Endothelial cell (in vitro differentiated cells): ENCODE measurements around the gene SLC16A7. TPM values are rescaled to one million over a fixed set of nuclear protein-coding genes. Genes with fewer than 3 reads are reported as not detected.

Experiments
- DNase-seq: peaks from one replicate; pipeline ENCODE4 v3.0.0; 2021; ENCODE audit warnings: low spot score
- H3K27ac Mint-ChIP-seq: one replicate; pipeline ENCODE4 v1.8.0; 2021; ENCODE audit warnings: mixed read lengths, inconsistent platforms; ENCODE audit not compliant: unreplicated experiment
- H3K27me3 Mint-ChIP-seq: one replicate; pipeline ENCODE4 v1.8.0; 2021; ENCODE audit warnings: mild to moderate bottlenecking, moderate library complexity, mixed read lengths, inconsistent platforms; ENCODE audit not compliant: unreplicated experiment
- H3K36me3 Mint-ChIP-seq: one replicate; pipeline ENCODE4 v1.8.0; 2021; ENCODE audit warnings: mild to moderate bottlenecking, low read depth, mixed read lengths, inconsistent platforms; ENCODE audit not compliant: unreplicated experiment
- H3K4me1 Mint-ChIP-seq: one replicate; pipeline ENCODE4 v1.8.0; 2021; ENCODE audit warnings: mild to moderate bottlenecking, mixed read lengths, inconsistent platforms; ENCODE audit not compliant: unreplicated experiment
- H3K4me3 Mint-ChIP-seq: one replicate; pipeline ENCODE4 v1.8.0; 2021; ENCODE audit warnings: mild to moderate bottlenecking, mixed read lengths, inconsistent platforms; ENCODE audit not compliant: unreplicated experiment
- H3K9me3 Mint-ChIP-seq: one replicate; pipeline ENCODE4 v1.8.0; 2021; ENCODE audit warnings: mixed read lengths, inconsistent platforms; ENCODE audit not compliant: unreplicated experiment
- total RNA-seq: library from RNA; stranded (reverse); fragmentation: NEBNext Ultra II Directional; extraction: Animal tissue kit (Norgen Biotek cat#: 25700); gene quantifications from one replicate; pipeline ENCODE4 v1.2.1, GENCODE V29; 2021; ENCODE audit not compliant: unreplicated experiment
- TF ChIP-seq, protein P1 (sequence below): fragments of 200-600 bp; sonication (generic); IDR thresholded peaks from one replicate; pipeline ENCODE4 v1.5.0; 2021; ENCODE audit warnings: antibody characterized with exemption; ENCODE audit not compliant: unreplicated experiment

SLC16A7 gene
- total RNA-seq, 1 donor from 2014 or later: 14.6 TPM

DNA sequence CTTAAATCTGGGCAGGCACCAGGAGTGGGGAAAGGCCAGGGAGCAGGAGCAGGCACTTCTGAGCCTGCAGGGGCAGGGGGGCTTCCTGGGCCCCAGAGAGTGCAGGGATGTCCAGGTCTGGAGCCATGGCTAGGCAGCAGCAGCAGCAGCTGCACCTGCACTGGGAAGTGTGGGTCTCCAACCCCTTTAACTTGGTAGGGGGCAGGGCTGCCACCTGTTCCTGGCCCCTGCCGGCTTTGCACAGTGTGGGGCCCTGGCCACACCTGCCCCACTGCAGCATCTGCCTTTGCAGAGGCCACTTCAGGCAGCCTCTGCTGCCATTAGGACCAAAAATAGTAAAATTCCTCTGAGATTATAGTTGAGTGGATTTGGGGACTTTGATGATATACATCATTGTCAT is 138.5 kb downstream of the SLC16A7 start:
- no peaks in the 10 kb centered on the region for H3K27me3 Mint-ChIP-seq
- no peaks in the 10 kb centered on the region for H3K9me3 Mint-ChIP-seq

DNA sequence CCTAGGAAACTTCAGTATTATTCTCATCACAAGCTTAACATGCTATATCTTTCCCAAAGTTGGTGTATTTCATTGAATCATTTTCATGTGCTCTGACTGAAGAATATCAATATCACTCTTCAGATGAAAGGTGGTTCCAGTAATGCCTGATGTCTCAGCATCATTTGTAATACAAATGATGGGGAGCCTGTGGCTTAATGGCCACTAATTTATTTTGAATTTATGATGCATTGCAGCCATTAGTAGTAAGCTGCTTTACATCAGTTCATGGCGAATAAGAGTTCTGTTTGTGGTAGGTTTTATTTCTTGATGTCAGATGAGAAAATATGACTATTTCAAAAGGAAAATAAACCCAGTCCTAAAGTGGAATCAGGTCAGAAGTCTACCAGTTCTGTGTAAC is 139.4 kb downstream of the SLC16A7 start:
- Mint-ChIP-seq H3K36me3 (no peaks in the 10 kb centered on the region), H3K27me3 (no peaks in the 10 kb centered on the region), H3K4me1 (peaks cover 3% of the 10 kb centered on the region), H3K9me3 (no peaks in the 10 kb centered on the region), H3K4me3 (no peak overlapping the region), H3K27ac (no peak overlapping the region)
- TF ChIP-seq, protein P1, sequence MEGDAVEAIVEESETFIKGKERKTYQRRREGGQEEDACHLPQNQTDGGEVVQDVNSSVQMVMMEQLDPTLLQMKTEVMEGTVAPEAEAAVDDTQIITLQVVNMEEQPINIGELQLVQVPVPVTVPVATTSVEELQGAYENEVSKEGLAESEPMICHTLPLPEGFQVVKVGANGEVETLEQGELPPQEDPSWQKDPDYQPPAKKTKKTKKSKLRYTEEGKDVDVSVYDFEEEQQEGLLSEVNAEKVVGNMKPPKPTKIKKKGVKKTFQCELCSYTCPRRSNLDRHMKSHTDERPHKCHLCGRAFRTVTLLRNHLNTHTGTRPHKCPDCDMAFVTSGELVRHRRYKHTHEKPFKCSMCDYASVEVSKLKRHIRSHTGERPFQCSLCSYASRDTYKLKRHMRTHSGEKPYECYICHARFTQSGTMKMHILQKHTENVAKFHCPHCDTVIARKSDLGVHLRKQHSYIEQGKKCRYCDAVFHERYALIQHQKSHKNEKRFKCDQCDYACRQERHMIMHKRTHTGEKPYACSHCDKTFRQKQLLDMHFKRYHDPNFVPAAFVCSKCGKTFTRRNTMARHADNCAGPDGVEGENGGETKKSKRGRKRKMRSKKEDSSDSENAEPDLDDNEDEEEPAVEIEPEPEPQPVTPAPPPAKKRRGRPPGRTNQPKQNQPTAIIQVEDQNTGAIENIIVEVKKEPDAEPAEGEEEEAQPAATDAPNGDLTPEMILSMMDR: no peak
- DNase-seq: no peak

More for the DNA sequence above, 138.5 kb downstream of the SLC16A7 start:
- no peaks in the 10 kb centered on the region for H3K36me3 Mint-ChIP-seq
- peaks cover 3% of the 10 kb centered on the region for H3K4me1 Mint-ChIP-seq
- TF ChIP-seq, protein P1: no peak
- H3K4me3 Mint-ChIP-seq: no peak overlapping the region
- no peak overlapping the region for H3K27ac Mint-ChIP-seq
- DNase-seq: no peak

DNA sequence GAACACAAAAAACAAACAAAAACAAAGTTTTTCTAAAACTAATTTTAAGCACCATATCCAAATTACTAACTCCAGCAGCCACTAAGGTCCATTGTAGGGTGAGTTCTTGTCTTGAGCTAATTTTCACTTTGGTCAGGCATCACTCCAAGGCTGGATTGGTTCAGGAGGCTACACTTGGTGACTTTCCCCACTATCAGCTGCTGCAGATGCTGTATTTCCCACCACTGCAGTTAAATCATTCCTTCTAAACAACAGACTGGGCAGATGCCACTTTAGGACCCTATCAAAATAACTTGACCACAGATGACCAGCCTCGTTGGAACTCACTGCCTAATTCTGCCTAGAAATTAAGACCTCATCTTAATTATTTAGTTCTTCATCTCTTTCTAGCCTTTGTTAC is 140.5 kb downstream of the SLC16A7 start:
- no peak overlapping the region for H3K27ac Mint-ChIP-seq
- H3K4me3 Mint-ChIP-seq: no peak overlapping the region

DNA sequence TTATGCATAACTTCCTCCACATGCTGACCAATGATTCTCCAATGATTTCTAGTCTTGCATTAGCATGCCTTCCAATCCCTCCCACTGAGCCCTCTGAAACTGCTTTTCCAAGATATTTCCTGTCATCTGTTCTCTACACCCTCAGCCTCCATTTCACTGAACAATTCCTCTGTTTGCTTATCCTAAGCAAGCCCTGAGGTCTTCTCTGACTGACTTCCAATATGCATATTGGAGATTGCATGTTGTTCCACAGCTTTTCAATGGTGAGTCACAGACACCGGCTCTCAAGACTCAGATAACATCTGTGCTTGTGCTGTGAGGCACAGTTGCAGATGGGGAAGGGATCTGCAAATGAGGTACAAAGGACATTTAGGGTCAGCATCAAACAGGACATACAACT is 141.0 kb downstream of the SLC16A7 start:
- Mint-ChIP-seq H3K4me1 (peaks cover 3% of the 10 kb centered on the region), H3K36me3 (no peaks in the 10 kb centered on the region), H3K27me3 (no peaks in the 10 kb centered on the region), H3K9me3 (no peaks in the 10 kb centered on the region), H3K4me3 (no peak overlapping the region), H3K27ac (no peak overlapping the region)
- TF ChIP-seq, protein P1: no peak
- no peak for DNase-seq

More for the DNA sequence above, 140.5 kb downstream of the SLC16A7 start:
- Mint-ChIP-seq H3K4me1 (peaks cover 3% of the 10 kb centered on the region), H3K36me3 (no peaks in the 10 kb centered on the region), H3K9me3 (no peaks in the 10 kb centered on the region), H3K27me3 (no peaks in the 10 kb centered on the region)
- no peak for DNase-seq
- TF ChIP-seq, protein P1: no peak

DNA sequence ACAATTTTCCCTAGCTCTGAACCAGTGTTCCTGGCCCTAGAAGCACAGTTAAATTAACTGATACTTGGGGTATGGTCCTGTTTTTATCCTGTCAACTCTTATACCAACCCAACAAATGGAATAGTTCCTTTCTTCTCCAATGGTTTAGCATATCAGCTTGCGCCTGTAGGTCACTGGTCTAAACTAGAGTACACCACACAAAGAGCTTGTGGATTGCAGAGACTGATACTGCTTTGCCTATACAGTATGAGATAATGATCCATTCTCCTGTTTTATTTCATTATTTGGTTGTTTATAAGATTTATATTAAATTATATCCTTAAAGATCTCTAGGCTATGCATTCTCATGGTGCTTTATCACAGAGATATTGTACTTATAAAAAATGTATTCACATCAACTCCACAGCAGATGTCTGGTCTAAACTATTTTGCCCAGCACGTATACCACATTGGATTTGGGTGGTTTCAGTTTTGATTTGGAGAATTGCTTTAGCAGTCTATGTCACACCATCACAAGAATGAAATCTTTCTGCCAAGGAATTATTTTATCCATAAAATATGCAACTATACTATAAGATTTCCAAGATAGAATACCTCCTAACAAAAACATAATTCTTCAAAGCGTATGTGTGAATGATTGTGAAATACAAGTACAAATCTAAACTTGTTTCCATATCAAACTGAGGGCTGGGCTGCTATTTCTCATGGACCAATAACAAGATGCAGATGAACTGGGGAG is 142.1 kb downstream of the SLC16A7 start:
- H3K36me3 Mint-ChIP-seq: no peaks in the 10 kb centered on the region
- no peak overlapping the region for H3K4me3 Mint-ChIP-seq
- no peaks in the 10 kb centered on the region for H3K9me3 Mint-ChIP-seq
- TF ChIP-seq, protein P1: no peak
- H3K27me3 Mint-ChIP-seq: no peaks in the 10 kb centered on the region
- no peak for DNase-seq
- peaks cover 3% of the 10 kb centered on the region for H3K4me1 Mint-ChIP-seq
- H3K27ac Mint-ChIP-seq: no peak overlapping the region
